ENCODE measurements around the gene ZNF236.

- TF ChIP-seq CTCF (conservative IDR thresholded peaks at IDR 0.05 in 1 of 2, IDR thresholded peaks at IDR 0.05 in 1 of 2; ENCODE audit: low read depth in 1 of 2, low read length in 2 of 2) (peak in 1 of 2 donors; percentile 30), EZH2 (IDR thresholded peaks at IDR 0.05; ENCODE audit: low read length, missing control alignments) (no peak)
Measured at GRCh38 chr18:76805221-76805620, 17.1 kb upstream of the ZNF236 start.

Measured in fibroblast of lung (primary cell).